K562 (cell line): Measurements from ENCODE around the gene KDM4C. TPM values are rescaled to one million over a fixed set of nuclear protein-coding genes. Genes with fewer than 3 reads are reported as not detected.

Experiments used
- ATAC-seq: fragments of 200-7000 bp; cut with Tn5 transposase; 3 replicates; pipeline ENCODE4 v1.9.1; 2020; ENCODE audit warnings: moderate library complexity
- BruUV-seq: library from RNA; stranded (reverse); fragments of 400-500 nt; replicated peaks from 2 replicates; lab custom pipeline; 2021; lab: Mats Ljungman, UMichigan
- CTCF ChIA-PET: fragments of 300-600 bp; formaldehyde crosslinking; extraction: SDS; loops from one replicate; lab custom pipeline; 2021; ENCODE audit warnings: low intra/inter-chr PET ratio; lab: Yijun Ruan, JAX
- POLR2A ChIA-PET: fragments of 300-600, 350-650 bp; sonication (Branson Sonifier 250); formaldehyde crosslinking; extraction: SDS; loops from one replicate; lab custom pipeline; 2021; ENCODE audit warnings: antibody characterized with exemption, inconsistent platforms; lab: Yijun Ruan, JAX
- DNase-seq, 4 experiments: peaks; one replicate each; pipeline versions ENCODE4 v3.0.0 to v3.0.0-alpha.2; 2011 to 2018; ENCODE audit warnings: low spot score in 3 of 4, mixed read lengths in 3 of 4; ENCODE audit errors: extremely low read depth in 1 of 4
- FAIRE-seq: peaks from 2 replicates; lab custom pipeline; 2011; peaks lifted over from hg19 to GRCh38; lab: Jason Lieb, UNC
- H2AFZ ChIP-seq: 2 replicates; pipeline ENCODE4 v1.6.0; 2011; ENCODE audit warnings: low read depth, low read length, control low read depth, inconsistent platforms
- H3K27ac ChIP-seq: fragments of 200-600 bp; 3 replicates; pipeline ENCODE4 v1.8.0; 2011; ENCODE audit warnings: low read depth, mild to moderate bottlenecking, control low read depth, inconsistent platforms, low read length, moderate library complexity, mixed read lengths; ENCODE audit errors: extremely low read depth
- H3K27me3 ChIP-seq, 2 experiments: fragments of 300-600 bp in 1 of 2; 2 replicates in 1 of 2; 3 replicates in 1 of 2; pipeline versions ENCODE4 v1.6.0 to v1.8.0; 2011; ENCODE audit warnings: inconsistent platforms in 2 of 2, low read length in 2 of 2, mild to moderate bottlenecking in 1 of 2, mixed read lengths in 1 of 2, moderate library complexity in 1 of 2; ENCODE audit not compliant: control insufficient read depth in 2 of 2, insufficient read depth in 2 of 2
- H3K36me3 ChIP-seq: fragments of 300-600 bp; 3 replicates; pipeline ENCODE4 v1.8.0; 2011; ENCODE audit warnings: mild to moderate bottlenecking, low read length, inconsistent platforms; ENCODE audit not compliant: control insufficient read depth, insufficient read depth
- H3K4me1 ChIP-seq, 2 experiments: fragments of 200-600 bp in 1 of 2; replicated peaks in 1 of 2; 2 replicates in 1 of 2; 3 replicates in 1 of 2; pipeline versions ENCODE4 v1.5.1 to v1.8.0; 2011; ENCODE audit warnings: inconsistent platforms in 2 of 2, low read length in 2 of 2, mild to moderate bottlenecking in 1 of 2, mixed read lengths in 1 of 2, moderate library complexity in 1 of 2; ENCODE audit not compliant: control insufficient read depth in 2 of 2, insufficient read depth in 2 of 2
- H3K4me2 ChIP-seq: 2 replicates; pipeline ENCODE4 v1.6.1; 2011; ENCODE audit warnings: low read length, control low read depth, inconsistent platforms, mixed read lengths; ENCODE audit not compliant: insufficient read depth
- H3K4me3 ChIP-seq: fragments of 200-600 bp; sonication (generic), shearing (Covaris generic); 2 replicates; pipeline ENCODE4 v1.5.1; 2016; ENCODE audit warnings: control low read depth, inconsistent platforms
- H3K79me2 ChIP-seq: fragments of 200-600 bp; 3 replicates; pipeline ENCODE4 v1.8.0; 2011; ENCODE audit warnings: low read length, inconsistent platforms; ENCODE audit not compliant: control insufficient read depth, insufficient read depth
- H3K9ac ChIP-seq, 2 experiments: 2 replicates each; pipeline versions ENCODE4 v1.6.0 to v1.6.1; 2011; ENCODE audit warnings: low read depth in 2 of 2, low read length in 2 of 2, control low read depth in 1 of 2, inconsistent platforms in 1 of 2, mild to moderate bottlenecking in 1 of 2, mixed read lengths in 1 of 2; ENCODE audit not compliant: insufficient read depth in 1 of 2
- H3K9me1 ChIP-seq: one replicate; pipeline ENCODE4 v1.6.0; 2011; ENCODE audit warnings: inconsistent platforms, mild to moderate bottlenecking, low read length, moderate library complexity; ENCODE audit not compliant: control insufficient read depth, insufficient read depth
- H3K9me3 ChIP-seq: replicated peaks from 2 replicates; pipeline ENCODE4 v1.5.1; 2011; ENCODE audit warnings: low read depth, low read length, inconsistent platforms; ENCODE audit not compliant: control insufficient read depth, insufficient read depth
- H4K20me1 ChIP-seq: replicated peaks from 2 replicates; pipeline ENCODE4 v1.6.1; 2011; ENCODE audit warnings: low read length, inconsistent platforms, mixed read lengths; ENCODE audit not compliant: control insufficient read depth, insufficient read depth
- CBFA2T3 ChIP-seq: fragments of 450-650 bp; IDR thresholded peaks from 2 replicates; pipeline ENCODE4 v1.6.1; 2017
- CCNT2 ChIP-seq: IDR thresholded peaks from 2 replicates; pipeline ENCODE4 v1.6.1; 2011; ENCODE audit warnings: borderline replicate concordance, low read depth, mild to moderate bottlenecking, moderate library complexity, mixed read lengths, low read length; ENCODE audit not compliant: insufficient read length; ENCODE audit errors: extremely low read depth
- DPF2 ChIP-seq: fragments of 450-650 bp; IDR thresholded peaks from 2 replicates; pipeline ENCODE4 v1.6.1; 2016
- HMGN3 ChIP-seq: IDR thresholded peaks from 2 replicates; pipeline ENCODE4 v1.6.1; 2011; ENCODE audit warnings: borderline replicate concordance, low read depth, mild to moderate bottlenecking, mixed read lengths, low read length; ENCODE audit not compliant: insufficient read length; ENCODE audit errors: extremely low read depth
- JUNB ChIP-seq: fragments of 450-650 bp; formaldehyde crosslinking; conservative IDR thresholded peaks from 2 replicates; pipeline ENCODE4 v1.4.0; 2020; ENCODE audit warnings: mild to moderate bottlenecking
- L3MBTL2 ChIP-seq: fragments of 450-650 bp; IDR thresholded peaks from 2 replicates; pipeline ENCODE4 v1.6.1; 2016; ENCODE audit warnings: mild to moderate bottlenecking, moderate library complexity
- MAZ ChIP-seq, 2 experiments: fragments of 450-650 bp in 1 of 2; sonication (generic) in 1 of 2; formaldehyde crosslinking; IDR thresholded peaks in 1 of 2; conservative IDR thresholded peaks in 1 of 2; 2 replicates each; pipeline versions ENCODE4 v1.4.0 to v1.5.0; 2020; ENCODE audit warnings: mild to moderate bottlenecking in 1 of 2, missing genetic modification reagents in 1 of 2
- NFXL1 ChIP-seq: fragments of 450-650 bp; formaldehyde crosslinking; IDR thresholded peaks from 2 replicates; pipeline ENCODE4 v1.4.0; 2021; ENCODE audit warnings: mild to moderate bottlenecking
- PRMT5 ChIP-seq: sonication (generic); formaldehyde crosslinking; IDR thresholded peaks from 2 replicates; pipeline ENCODE4 v1.5.0; 2020; ENCODE audit warnings: missing genetic modification reagents
- ZNF217 ChIP-seq: sonication (generic); formaldehyde crosslinking; IDR thresholded peaks from 2 replicates; pipeline ENCODE4 v1.8.0; 2022; ENCODE audit warnings: mild to moderate bottlenecking, missing genetic modification reagents
- ZNF830 ChIP-seq: fragments of 250-450 bp; sonication (Bioruptor Pico); IDR thresholded peaks from 2 replicates; pipeline ENCODE4 v1.5.0; 2021; ENCODE audit warnings: mild to moderate bottlenecking
- WGBS: fragments of 100-300 bp; shearing (Covaris generic); methylation state at CpG from one replicate; pipeline ENCODE4 v1.1.6; 2016; ENCODE audit warnings: low coverage, mixed read lengths; ENCODE audit not compliant: insufficient coverage; ENCODE audit errors: missing lambda C conversion rate; 5-methylcytosine and 5-hydroxymethylcytosine counted together
- in situ Hi-C: fragments of 300-500 bp; cut with MboI; formaldehyde crosslinking; loops from 4 replicates; pipeline ENCODE4 v1.15.0; 2018; ENCODE audit warnings: inconsistent platforms, mixed read lengths
- intact Hi-C: fragments of 100-400 bp; cut with micrococcal nuclease; formaldehyde crosslinking; loops from 2 replicates; pipeline ENCODE4 v1.14.2; 2022
- polyA plus RNA-seq, 8 experiments: library from polyadenylated mRNA; depleted of rRNA in 4 of 8; stranded (reverse) in 5 of 8; unstranded in 3 of 8; fragments of >200 nt; fragmentation: Nextera tagmentation in 2 of 8; fragmentation: Illumina TruSeq in 1 of 8; extraction: Ambion mirVana in 2 of 8; extraction: Trizol in 1 of 8; gene quantifications; 2 replicates each; pipeline versions ENCODE4 v1.2.1 to v1.2.3, GENCODE V29; 2011 to 2014; ENCODE audit warnings: inconsistent platforms in 1 of 8, missing spikeins in 1 of 8
- total RNA-seq, 7 experiments: library from RNA; depleted of rRNA in 6 of 7; stranded (reverse); fragments of >200 nt in 6 of 7; fragmentation: Illumina TruSeq in 2 of 7; extraction: Trizol in 2 of 7; gene quantifications; 2 replicates each; pipeline versions ENCODE4 v1.2.1 to v1.2.3, GENCODE V29; 2011 to 2021; ENCODE audit warnings: low replicate concordance in 1 of 7
- TF ChIP-seq, protein P1 (sequence below): fragments of 450-650 bp; IDR thresholded peaks from 2 replicates; pipeline ENCODE4 v1.6.1; 2016; ENCODE audit warnings: missing biosample characterization, missing genetic modification characterization
- TF ChIP-seq, protein P2 (sequence below): fragments of 250-450 bp; sonication (Bioruptor Pico); IDR thresholded peaks from 2 replicates; pipeline ENCODE4 v1.8.0; 2022; ENCODE audit warnings: moderate library complexity, mild to moderate bottlenecking, inconsistent platforms
- TF ChIP-seq, protein P3 (sequence below): fragments of 250-450 bp; sonication (Bioruptor Pico); IDR thresholded peaks from 2 replicates; pipeline ENCODE4 v1.5.0; 2021

KDM4C gene
- total and polyA plus RNA-seq, 9 of the 15 experiments (the other 6 are each of a cell fraction or from before 2014, with no cell fraction given), result 5.4 to 17.0 (median 12.6) TPM

DNA sequence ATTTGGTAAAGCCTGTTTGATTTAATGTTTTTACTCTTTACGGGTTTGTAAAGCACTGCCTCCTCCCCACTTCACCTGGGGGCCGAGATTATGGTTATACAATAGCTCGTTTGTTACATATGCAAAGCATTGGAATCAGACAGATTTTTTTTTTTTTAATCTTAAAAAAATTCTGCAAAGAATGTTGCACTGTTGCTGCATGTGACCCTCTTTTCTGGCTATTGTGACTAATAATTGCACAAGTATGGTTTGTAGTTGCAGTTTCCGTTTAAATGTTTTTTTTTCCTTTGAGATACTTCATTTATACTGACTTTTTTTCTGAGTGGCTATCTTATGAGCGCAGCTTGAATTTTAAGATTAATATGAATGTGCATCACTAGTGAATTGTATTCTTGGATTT lies 165.3 kb downstream of the KDM4C start:
- Histone ChIP-seq H3K4me2 (no peak overlapping the region), H3K36me3 (0 out of 3 replicates have a peak, but pooled peaks cover 4% of the 10 kb centered on the region), H3K9ac (no peak overlapping the region), H3K9me1 (no peaks in the 10 kb centered on the region), H3K27me3 (no peaks in the 10 kb centered on the region), H3K4me3 (no peak overlapping the region), H3K9me3 (no peaks in the 10 kb centered on the region), H3K4me1 (peaks cover 6 to 24% of the 10 kb centered on the region in 2 experiments; a peak in 4 of 5 replicates), H2AFZ (no peak overlapping the region), H3K27ac (no peak overlapping the region), H3K79me2 (peaks cover 10% of the 10 kb centered on the region; the same call in 2 of the 3 replicates), H4K20me1 (no peaks in the 10 kb centered on the region)
- no TSS peak for BruUV-seq
- in situ Hi-C loops (loop anchor here (25.0 kb wide), 1 partner anchor 264 kb away; no protein-coding TSS in a partner anchor), intact Hi-C loops (no loop called here)
- ATAC-seq, result no peak
- no peak for TF ChIP-seq CCNT2
- TF ChIP-seq MAZ (CRISPR knock-in tag; conservative IDR thresholded peaks at IDR 0.05 in 1 of 2, IDR thresholded peaks at IDR 0.05 in 1 of 2), result no peak
- TF ChIP-seq ZNF217 (CRISPR knock-in tag), result no peak
- TF ChIP-seq, protein P1, sequence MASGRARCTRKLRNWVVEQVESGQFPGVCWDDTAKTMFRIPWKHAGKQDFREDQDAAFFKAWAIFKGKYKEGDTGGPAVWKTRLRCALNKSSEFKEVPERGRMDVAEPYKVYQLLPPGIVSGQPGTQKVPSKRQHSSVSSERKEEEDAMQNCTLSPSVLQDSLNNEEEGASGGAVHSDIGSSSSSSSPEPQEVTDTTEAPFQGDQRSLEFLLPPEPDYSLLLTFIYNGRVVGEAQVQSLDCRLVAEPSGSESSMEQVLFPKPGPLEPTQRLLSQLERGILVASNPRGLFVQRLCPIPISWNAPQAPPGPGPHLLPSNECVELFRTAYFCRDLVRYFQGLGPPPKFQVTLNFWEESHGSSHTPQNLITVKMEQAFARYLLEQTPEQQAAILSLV (tag), result no peak
- no peak for TF ChIP-seq ZNF830
- TF ChIP-seq, protein P2, sequence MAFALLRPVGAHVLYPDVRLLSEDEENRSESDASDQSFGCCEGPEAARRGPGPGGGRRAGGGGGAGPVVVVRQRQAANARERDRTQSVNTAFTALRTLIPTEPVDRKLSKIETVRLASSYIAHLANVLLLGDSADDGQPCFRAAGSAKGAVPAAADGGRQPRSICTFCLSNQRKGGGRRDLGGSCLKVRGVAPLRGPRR (CRISPR knock-in tag), result no peak
- TF ChIP-seq, protein P3, sequence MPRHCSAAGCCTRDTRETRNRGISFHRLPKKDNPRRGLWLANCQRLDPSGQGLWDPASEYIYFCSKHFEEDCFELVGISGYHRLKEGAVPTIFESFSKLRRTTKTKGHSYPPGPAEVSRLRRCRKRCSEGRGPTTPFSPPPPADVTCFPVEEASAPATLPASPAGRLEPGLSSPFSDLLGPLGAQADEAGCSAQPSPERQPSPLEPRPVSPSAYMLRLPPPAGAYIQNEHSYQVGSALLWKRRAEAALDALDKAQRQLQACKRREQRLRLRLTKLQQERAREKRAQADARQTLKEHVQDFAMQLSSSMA (CRISPR knock-in tag), result no peak
- no peak for TF ChIP-seq NFXL1 (CRISPR knock-in tag)
- TF ChIP-seq L3MBTL2, result no peak
- no peak for TF ChIP-seq DPF2
- no peak for TF ChIP-seq HMGN3
- TF ChIP-seq JUNB (CRISPR knock-in tag), result no peak
- no peak for TF ChIP-seq CBFA2T3
- TF ChIP-seq PRMT5 (CRISPR knock-in tag), result no peak
- FAIRE-seq, result no peak
- CTCF ChIA-PET, result no interaction called here
- POLR2A ChIA-PET, result interaction anchor here (1.8 kb wide), 1 partner anchor 9 kb away, joined by 5 read pairs; no protein-coding TSS in a partner anchor
- no peak for DNase-seq
- 47% methylated on average over 5 of the region's 5 CpGs for WGBS
